ENCODE data around the gene EYA3. TPM values are rescaled to one million over a fixed set of nuclear protein-coding genes. Genes with fewer than 3 reads are reported as not detected.

Gene EYA3
- total and polyA plus RNA-seq, 2 of the 8 experiments (the other 6 are each of a cell fraction or from before 2014, with no cell fraction given), result 15.0 to 33.9 TPM

DNA sequence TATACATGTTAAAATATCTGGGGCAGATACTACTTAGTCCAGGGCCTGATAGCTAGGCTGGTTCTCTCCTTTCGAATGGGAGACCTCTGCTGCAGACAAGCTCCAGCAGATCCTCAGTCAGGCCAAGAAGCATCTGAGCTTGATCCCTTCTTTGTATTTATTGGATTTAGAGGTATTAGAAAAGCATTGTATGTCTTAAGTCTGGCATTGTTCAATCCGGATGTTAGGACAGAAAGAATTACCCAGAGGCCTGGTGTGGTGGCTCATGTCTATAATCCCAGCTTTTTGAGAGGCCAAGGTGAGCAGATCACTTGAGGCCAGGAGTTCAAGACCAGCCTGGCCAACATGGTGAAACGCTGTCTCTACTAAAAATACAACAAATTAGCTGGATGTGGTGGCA lies 21.2 kb upstream of the EYA3 start:
- Histone ChIP-seq H3K9ac (replicated peaks in 1 of 4; ENCODE audit: extremely low read depth in 1 of 4, low read depth in 3 of 4, low read length in 3 of 4) (no peak overlapping the region), H3K36me3 (ENCODE audit: control insufficient read depth in 2 of 4, insufficient read depth in 4 of 4, low read length in 3 of 4) (no peaks in the 10 kb centered on the region), H2AK5ac (ENCODE audit: low read depth, low read length) (no peak overlapping the region), H3K4ac (replicated peaks; ENCODE audit: insufficient read length, low read depth, low read length) (no peak overlapping the region), H3K9me3 (ENCODE audit: insufficient read depth in 2 of 2, low read depth in 1 of 2, low read length in 1 of 2) (no peaks in the 10 kb centered on the region), H3K4me2 (ENCODE audit: insufficient read depth in 1 of 2, low read depth in 2 of 2, low read length in 2 of 2) (no peak overlapping the region), H3K14ac (ENCODE audit: insufficient read length) (no peak overlapping the region), H3K4me1 (replicated peaks in 1 of 4; ENCODE audit: control insufficient read depth in 3 of 4, insufficient read depth in 4 of 4, low read length in 3 of 4) (peaks cover 0 to 2% (median 0%) of the 10 kb centered on the region in 4 experiments; a peak in 2 of 7 replicates), H3K79me2 (ENCODE audit: control insufficient read depth in 1 of 2, insufficient read depth in 2 of 2, low read length in 2 of 2) (no peaks in the 10 kb centered on the region), H3K27me3 (replicated peaks in 1 of 4; ENCODE audit: control insufficient read depth in 3 of 4, extremely low read depth in 1 of 4, insufficient read depth in 3 of 4, low read length in 3 of 4) (no peaks in the 10 kb centered on the region), H3K4me3 (ENCODE audit: extremely low read depth in 1 of 4, insufficient read depth in 2 of 4, low read depth in 3 of 4, low read length in 4 of 4) (no peak overlapping the region), H2BK20ac (ENCODE audit: low read length) (no peak overlapping the region), H2AFZ (ENCODE audit: low read length) (no peak overlapping the region), H4K20me1 (replicated peaks in 1 of 2; ENCODE audit: control insufficient read depth in 1 of 2, insufficient read depth in 2 of 2, low read length in 2 of 2) (no peaks in the 10 kb centered on the region), H3K79me1 (ENCODE audit: low read depth, low read length) (no peaks in the 10 kb centered on the region), H3K23ac (ENCODE audit: insufficient read length) (no peak overlapping the region), H3K27ac (ENCODE audit: low read depth, low read length) (no peak overlapping the region), H2BK15ac (ENCODE audit: low read length) (no peak overlapping the region), H2BK12ac (ENCODE audit: low read depth, low read length) (no peak overlapping the region), H2BK120ac (replicated peaks; ENCODE audit: low read depth, low read length) (no peak overlapping the region), H2BK5ac (ENCODE audit: low read depth, low read length) (no peak overlapping the region), H4K8ac (ENCODE audit: extremely low read depth, insufficient read depth, low read length) (no peak overlapping the region), H4K91ac (replicated peaks; ENCODE audit: insufficient read length, low read length) (no peak overlapping the region), H4K5ac (ENCODE audit: insufficient read length, low read depth, low read length) (no peak overlapping the region), H3K56ac (replicated peaks; ENCODE audit: insufficient read length, low read depth, low read length) (no peak overlapping the region), H3K18ac (ENCODE audit: extremely low read depth, low read length) (no peak overlapping the region), H3K23me2 (ENCODE audit: low read depth, low read length) (peaks cover 3% of the 10 kb centered on the region; the same call in 1 of the 2 replicates)
- WGBS, 2 experiments (ENCODE audit: extremely low coverage in 1 of 2, insufficient coverage in 1 of 2, insufficient read length in 1 of 2, insufficient replicate concordance in 2 of 2, low coverage in 1 of 2, low lambda C conversion rate in 2 of 2, missing lambda C conversion rate in 1 of 2), result 87% methylated on average over 3 of the region's 3 CpGs; no CpG with 5 or more reads in 1 of the 2 experiments
- TF ChIP-seq RBBP5 (IDR thresholded peaks at IDR 0.05; ENCODE audit: borderline replicate concordance, low read depth, low read length) (no peak), HDAC6 (IDR thresholded peaks at IDR 0.05; ENCODE audit: low read depth, low read length) (no peak), CREB1 (IDR thresholded peaks at IDR 0.05) (no peak)
- CTCF ChIA-PET (ENCODE audit: partially characterized antibody), result interaction anchor here (0.6 to 2.6 kb wide), 3 partner anchors 10 to 176 kb away, joined by 3 to 15 read pairs (median 9); no protein-coding TSS in a partner anchor
- FAIRE-seq (no peak), DNase-seq (ENCODE audit: low read depth in 1 of 2, low spot score in 2 of 2) (no peak)
- POLR2A ChIA-PET (ENCODE audit: partially characterized antibody), result interaction anchor here (0.6 kb wide), 1 partner anchor 80 kb away, joined by 5 read pairs; no protein-coding TSS in a partner anchor

Data from H1 (cell line).